GM12874 (cell line): ENCODE data around the gene LGI1.
A peak's percentile ranks its signal among the peaks of the same experiment; 100 is the strongest.

Experiments
- TF ChIP-seq, protein P1 (sequence below): IDR thresholded peaks from 2 replicates; pipeline ENCODE4 v1.5.1; 2011; ENCODE audit warnings: low read depth, mild to moderate bottlenecking, control low read depth, low read length, moderate library complexity; ENCODE audit not compliant: insufficient read depth

The LGI1 gene

DNA sequence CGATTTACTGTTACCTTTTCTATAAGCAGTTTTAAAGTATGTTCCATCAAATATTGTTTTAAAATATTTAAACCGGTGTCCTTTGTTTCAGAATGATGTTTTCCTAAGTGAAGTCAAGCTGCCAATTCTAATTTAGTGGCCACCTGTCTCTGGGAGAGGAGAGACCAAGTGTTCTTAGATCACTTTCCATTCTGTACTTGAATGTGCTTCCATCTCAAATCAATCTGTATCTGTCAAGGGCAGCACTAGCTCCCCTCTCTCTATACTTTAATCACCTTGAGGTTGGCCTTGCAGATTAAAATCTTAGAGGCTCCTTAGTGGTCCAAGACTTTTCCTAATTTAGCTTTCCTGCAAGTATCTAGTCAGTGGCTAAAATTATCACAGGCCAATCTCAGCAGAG lies 49.6 kb downstream of the LGI1 start:
- TF ChIP-seq, protein P1, sequence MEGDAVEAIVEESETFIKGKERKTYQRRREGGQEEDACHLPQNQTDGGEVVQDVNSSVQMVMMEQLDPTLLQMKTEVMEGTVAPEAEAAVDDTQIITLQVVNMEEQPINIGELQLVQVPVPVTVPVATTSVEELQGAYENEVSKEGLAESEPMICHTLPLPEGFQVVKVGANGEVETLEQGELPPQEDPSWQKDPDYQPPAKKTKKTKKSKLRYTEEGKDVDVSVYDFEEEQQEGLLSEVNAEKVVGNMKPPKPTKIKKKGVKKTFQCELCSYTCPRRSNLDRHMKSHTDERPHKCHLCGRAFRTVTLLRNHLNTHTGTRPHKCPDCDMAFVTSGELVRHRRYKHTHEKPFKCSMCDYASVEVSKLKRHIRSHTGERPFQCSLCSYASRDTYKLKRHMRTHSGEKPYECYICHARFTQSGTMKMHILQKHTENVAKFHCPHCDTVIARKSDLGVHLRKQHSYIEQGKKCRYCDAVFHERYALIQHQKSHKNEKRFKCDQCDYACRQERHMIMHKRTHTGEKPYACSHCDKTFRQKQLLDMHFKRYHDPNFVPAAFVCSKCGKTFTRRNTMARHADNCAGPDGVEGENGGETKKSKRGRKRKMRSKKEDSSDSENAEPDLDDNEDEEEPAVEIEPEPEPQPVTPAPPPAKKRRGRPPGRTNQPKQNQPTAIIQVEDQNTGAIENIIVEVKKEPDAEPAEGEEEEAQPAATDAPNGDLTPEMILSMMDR, result no peak

GRCh38 chr10:93812659-93813338 lies 55.1 kb downstream of the LGI1 start:
- TF ChIP-seq, protein P1, result no peak

- TF ChIP-seq, protein P1, result peak; percentile 76
Observed at GRCh38 chr10:93813507-93814465, 56.0 kb downstream of the LGI1 start.

DNA sequence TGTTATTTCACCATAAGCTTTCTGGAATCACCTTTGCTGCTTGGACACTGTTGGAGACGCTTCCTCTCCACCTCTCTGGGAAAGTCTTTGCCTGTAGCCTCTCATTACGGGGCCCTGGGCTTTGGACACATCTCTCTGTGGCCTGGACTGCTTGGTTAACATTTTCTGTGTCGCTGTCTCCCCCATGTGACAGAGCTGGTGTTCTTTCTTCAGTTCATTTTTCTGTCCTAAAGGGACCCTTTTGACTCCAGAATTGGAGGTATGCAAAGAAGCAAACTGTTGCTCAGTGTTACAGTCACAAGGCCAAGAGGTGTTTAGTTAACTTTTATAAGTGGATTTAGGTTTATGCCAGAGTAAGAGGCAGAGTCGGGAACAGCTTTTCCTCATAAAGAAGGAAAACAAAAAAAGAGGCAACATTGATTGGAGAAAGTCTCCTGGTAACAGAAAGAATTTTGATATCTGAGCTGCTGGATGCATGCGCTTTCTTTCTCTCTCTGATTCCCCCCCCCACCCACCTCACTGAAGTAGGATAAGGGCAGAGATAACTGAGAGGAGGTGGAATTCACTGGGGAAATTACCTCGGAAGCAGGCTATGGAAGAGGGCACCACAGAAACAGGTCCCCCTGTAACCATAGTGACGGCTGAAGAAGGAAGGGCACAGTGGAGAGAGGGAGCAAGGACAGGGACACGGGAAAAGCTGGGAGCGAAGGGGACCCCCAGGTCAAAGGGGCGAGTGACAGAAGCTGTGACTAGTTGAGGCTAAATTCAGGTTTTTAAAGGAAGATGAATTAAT lies 57.8 kb downstream of the LGI1 start:
- TF ChIP-seq, protein P1, result no peak

- TF ChIP-seq, protein P1, result peak; percentile 66
Observed at GRCh38 chr10:93816123-93816747, 58.5 kb downstream of the LGI1 start.

GRCh38 chr10:93818086-93818485 lies 60.4 kb downstream of the LGI1 start:
- TF ChIP-seq, protein P1, result no peak
